ENCODE data around the gene TSPAN5.

Gene TSPAN5

GRCh38 chr4:98601708-98602107 is 56.7 kb downstream of the TSPAN5 start:
- TF ChIP-seq CTCF (IDR thresholded peaks at IDR 0.05): no peak

DNA sequence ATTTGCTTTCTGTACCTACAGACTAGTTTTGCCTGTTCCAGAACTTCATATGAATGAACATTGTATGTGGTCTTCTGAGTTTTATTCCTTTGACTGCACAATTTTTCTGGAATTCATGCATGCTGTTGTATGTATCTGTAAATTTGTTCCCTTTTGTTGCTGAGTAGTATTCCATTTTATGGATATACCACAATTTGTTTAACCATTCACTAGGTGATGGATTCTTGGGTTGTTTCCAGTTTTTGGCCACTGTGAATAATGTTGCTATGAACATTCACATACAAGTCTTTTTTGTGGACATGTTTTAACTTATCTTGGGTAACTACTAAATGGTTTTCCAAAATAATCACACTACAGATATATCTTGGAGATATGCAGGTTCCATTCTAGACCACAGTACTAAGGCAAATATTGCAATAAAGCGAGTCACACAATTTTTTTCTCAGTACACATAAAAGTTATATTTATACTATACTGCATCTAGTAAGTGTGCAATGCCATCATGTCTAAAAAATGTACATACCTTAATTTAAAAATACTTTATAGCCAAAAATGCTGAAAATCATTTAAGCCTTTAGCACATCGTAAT is 58.7 kb downstream of the TSPAN5 start:
- no peak for TF ChIP-seq CTCF (IDR thresholded peaks at IDR 0.05)

DNA sequence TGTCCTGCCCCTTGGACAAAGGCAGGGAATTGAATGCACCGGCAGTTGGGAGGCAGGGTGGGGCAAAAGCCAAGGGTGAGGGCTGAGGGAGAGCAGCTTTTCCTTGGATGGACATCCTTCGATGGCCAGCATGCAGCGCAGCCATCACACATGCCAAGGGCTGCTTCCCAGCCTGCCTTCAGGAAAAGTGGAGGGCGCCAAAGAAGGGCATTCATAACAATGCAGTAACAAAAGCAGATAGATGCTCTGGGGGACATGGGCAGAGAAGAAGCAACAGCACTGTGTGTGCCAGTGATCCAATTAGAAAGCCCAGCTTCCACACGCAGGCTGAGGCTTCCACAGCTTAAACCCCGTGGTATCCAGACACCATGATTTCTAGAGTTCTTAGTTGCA is 71.5 kb downstream of the TSPAN5 start:
- no peak for TF ChIP-seq CTCF (IDR thresholded peaks at IDR 0.05)

DNA sequence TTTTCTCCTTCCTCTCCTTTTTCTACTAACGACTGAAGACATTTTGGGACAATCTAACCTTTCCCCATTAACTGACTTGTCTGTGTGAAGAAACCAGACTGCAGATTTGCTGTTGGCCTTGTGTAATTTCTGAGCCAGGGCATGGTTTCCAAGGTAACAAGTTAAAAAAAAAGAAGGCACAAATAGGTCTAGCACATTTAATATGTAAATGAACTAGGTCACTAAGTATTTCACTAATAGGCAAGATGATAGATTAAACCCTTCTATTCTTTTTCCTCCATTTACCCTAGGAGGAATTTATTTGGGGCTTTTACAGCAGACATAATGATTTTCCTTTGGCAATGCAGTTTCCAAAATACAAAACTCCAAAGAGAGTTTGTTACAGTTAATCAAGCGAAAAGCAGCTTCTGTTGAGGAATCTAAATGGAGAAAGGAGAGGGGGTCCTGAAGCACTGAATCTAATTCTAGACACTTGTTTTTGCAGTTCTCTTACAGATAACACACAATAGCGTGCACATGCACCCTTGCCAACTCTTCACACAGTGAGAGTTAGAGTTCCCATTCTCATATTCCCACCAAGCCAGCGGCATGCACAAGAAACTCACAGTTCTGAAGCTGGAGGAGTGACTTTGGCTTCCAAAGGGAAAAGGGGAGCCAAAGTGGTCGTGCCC is 72.0 kb downstream of the TSPAN5 start:
- TF ChIP-seq CTCF (IDR thresholded peaks at IDR 0.05): no peak

GRCh38 chr4:98585596-98585995 is 72.8 kb downstream of the TSPAN5 start:
- no peak for TF ChIP-seq CTCF (IDR thresholded peaks at IDR 0.05)

DNA sequence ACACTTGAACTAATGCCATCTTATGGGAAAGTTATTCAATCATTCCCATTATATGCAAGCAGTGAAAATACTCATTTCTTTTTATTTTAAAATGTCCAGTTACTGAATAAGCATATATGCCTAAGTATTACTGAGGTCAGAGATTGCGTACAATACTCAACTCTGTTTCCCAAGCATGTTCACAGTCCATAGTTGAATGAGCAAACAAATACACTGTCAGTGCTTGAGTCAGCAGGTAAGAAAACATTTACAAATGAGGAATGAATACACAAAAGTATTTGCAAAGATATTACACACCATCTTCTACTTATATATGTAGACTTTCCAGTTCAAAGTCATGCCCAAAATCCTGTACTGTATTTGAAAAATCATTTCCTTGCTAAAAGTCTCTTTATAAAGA is 74.1 kb downstream of the TSPAN5 start:
- no peak for TF ChIP-seq CTCF (IDR thresholded peaks at IDR 0.05)

GRCh38 chr4:98583265-98583664 is 75.1 kb downstream of the TSPAN5 start:
- no peak for TF ChIP-seq CTCF (IDR thresholded peaks at IDR 0.05)
